Fibroblast of villous mesenchyme (primary cell): Measurements from ENCODE around the gene TNKS1BP1. TPM values are rescaled to one million over a fixed set of nuclear protein-coding genes. Genes with fewer than 3 reads are reported as not detected.

ENCODE experiments used
- DNase-seq: peaks from one replicate; pipeline ENCODE4 v3.0.0-alpha.2; 2010; ENCODE audit warnings: low read depth
- H3K4me3 ChIP-seq: 2 replicates; pipeline ENCODE4 v1.5.1; 2011; ENCODE audit warnings: low read depth, mild to moderate bottlenecking, low read length
- total RNA-seq: library from RNA; depleted of rRNA; stranded (reverse); fragments of >200 nt; gene quantifications from 2 replicates; pipeline ENCODE4 v1.2.3, GENCODE V29; 2012
- TF ChIP-seq, protein P1 (sequence below): IDR thresholded peaks from 2 replicates; pipeline ENCODE4 v1.5.1; 2012; ENCODE audit warnings: low read depth, mild to moderate bottlenecking, low read length; ENCODE audit not compliant: insufficient read depth

Gene TNKS1BP1
- total RNA-seq, 1 donor, result 69.5 TPM

DNA sequence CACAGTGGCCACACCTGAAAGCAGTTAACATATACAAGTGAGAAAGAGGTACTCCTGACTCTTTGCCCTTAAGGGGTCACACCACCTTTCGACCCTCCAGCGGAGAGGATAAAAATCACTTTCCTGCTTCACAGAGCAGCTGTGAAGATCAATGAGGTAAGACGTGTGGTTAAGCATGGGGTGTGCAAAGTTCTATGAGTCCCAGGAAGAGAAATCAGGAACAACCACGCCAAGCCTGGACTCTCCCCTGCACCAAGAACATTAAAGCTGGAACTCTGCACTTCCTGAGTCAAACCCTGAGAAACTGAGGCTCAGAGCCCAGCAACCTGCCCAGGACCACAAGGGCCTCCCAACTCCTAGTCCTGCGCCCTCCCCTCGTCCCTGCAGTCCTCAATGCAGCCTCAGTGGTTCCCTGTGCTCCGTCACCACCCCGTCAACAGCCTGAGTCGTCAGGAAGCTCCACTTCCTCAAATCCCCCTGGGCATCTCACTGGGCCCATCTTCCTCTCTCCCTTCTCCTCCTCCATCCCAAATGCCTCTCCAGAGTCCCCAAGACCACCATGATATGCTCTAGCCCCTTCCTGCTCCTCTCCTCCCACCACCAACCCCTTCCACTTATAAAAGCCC lies 17.7 kb downstream of the TNKS1BP1 start:
- TF ChIP-seq, protein P1, sequence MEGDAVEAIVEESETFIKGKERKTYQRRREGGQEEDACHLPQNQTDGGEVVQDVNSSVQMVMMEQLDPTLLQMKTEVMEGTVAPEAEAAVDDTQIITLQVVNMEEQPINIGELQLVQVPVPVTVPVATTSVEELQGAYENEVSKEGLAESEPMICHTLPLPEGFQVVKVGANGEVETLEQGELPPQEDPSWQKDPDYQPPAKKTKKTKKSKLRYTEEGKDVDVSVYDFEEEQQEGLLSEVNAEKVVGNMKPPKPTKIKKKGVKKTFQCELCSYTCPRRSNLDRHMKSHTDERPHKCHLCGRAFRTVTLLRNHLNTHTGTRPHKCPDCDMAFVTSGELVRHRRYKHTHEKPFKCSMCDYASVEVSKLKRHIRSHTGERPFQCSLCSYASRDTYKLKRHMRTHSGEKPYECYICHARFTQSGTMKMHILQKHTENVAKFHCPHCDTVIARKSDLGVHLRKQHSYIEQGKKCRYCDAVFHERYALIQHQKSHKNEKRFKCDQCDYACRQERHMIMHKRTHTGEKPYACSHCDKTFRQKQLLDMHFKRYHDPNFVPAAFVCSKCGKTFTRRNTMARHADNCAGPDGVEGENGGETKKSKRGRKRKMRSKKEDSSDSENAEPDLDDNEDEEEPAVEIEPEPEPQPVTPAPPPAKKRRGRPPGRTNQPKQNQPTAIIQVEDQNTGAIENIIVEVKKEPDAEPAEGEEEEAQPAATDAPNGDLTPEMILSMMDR, result no peak
- H3K4me3 ChIP-seq, result no peak overlapping the region
- no peak for DNase-seq

DNA sequence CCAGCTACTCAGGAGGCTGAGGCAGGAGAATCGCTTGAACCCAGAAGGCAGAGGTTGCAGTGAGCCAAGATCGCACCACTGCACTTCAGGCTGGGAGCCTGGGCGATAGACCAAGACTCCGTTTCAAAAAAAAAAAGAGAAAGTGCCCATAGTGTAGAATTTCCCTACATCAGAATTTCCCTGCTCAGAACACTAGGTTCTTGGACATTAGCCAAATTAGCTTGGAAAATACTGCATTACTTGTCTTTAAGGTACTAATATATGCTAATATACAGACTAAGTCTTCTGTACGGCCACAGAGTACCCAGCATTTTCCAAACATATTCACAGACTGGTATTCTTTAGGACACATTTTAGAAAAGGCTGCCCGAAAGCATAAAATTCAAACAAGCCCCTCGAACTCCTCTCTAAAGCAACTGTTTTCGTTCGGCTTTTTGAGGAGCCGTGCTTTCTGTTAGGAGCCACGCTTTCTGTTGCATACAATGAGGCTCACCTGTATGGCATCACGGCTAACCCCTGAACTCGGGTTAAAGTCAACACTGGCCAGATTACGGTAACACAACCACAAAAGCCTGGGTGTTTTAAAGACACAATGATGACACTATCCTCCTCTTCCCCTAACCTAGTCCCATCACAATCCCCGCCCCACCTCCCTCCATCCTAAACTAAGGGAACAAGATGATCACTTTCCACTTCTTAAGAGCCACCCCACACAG lies 18.4 kb downstream of the TNKS1BP1 start:
- DNase-seq, result no peak
- TF ChIP-seq, protein P1, result no peak
- no peak overlapping the region for H3K4me3 ChIP-seq

DNA sequence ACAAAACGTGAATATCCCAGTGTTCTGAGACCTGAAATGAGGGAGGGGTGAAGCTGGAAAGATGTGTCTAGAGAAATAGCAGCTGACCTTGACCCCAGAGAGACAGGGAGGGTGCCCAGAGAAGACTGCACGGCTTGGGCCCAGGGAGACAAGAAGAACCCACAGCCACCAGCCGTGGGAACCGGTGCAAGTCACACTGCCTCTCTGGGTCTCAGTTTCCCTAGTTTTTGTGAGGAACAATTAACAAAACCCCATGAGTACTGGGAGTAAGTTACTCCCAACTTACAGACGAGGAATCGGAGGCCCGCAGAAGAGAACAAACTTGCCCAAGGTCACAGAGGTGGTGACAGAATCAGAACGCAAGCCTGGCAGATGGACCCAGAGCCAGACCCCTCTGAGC lies 19.2 kb downstream of the TNKS1BP1 start:
- H3K4me3 ChIP-seq, result no peak overlapping the region
- DNase-seq, result no peak
- TF ChIP-seq, protein P1, result no peak

DNA sequence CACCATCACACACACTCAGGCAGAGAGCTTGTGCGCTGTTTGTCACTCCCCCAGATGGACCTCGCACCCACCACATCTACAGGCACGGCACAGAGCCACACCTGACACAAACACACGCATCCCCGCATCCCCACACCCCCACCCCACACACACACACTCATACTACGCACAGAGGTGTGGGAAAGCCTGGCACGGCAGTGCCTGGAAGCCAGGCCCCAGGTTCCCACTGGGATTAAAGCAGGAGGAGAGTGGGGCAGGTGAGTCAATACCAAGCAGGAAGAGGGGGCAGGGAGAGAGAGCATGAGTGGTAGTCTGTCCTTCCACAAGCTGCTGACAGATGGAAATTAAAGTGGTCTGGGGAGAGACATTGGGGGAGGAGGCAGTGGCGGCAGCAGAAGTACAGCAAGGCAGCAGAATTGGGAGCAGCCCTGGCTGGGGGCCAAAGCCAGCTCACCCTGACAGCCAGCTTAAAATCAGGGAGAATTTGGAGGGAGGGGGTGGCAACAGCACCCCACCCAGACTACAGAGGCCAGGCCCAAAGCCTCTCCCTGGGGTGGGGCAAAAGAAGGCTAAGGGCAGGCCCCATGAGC lies 20.7 kb downstream of the TNKS1BP1 start:
- no peak for DNase-seq
- TF ChIP-seq, protein P1, result no peak
- no peak overlapping the region for H3K4me3 ChIP-seq

DNA sequence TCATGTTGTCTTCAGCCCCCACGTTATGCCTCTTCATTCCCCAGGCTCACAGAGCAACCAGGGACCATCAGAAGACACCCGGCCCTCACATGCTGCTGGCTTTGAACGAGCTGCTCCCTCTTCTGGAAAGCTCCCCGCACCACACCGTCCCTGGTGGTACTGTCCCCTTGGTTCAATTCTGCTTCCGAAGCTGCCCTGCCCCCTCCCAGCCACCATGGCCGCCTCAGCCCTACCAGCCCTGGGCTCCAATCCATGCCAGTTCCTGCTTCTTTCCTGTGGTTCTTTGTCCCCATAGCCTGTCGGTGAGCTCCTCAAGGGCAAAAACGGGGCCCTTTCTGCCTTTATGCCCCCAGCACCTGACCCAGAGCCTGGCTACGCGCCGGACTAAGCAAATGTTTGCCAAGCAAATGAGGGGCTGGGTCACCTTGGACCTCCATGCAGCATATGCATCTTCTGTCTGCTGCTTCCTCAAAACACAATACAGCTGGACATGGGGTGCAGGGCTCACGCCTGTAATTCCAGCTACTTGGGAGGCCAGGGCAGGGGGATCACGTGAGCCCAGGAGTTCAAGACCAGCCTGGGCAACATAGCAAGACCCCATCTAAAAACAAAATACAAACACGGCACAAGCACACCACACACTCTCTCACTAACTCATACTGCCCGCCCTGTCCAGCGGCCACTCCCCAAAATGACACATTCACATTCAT lies 21.3 kb downstream of the TNKS1BP1 start:
- DNase-seq, result no peak
- no peak overlapping the region for H3K4me3 ChIP-seq
- TF ChIP-seq, protein P1, result no peak

DNA sequence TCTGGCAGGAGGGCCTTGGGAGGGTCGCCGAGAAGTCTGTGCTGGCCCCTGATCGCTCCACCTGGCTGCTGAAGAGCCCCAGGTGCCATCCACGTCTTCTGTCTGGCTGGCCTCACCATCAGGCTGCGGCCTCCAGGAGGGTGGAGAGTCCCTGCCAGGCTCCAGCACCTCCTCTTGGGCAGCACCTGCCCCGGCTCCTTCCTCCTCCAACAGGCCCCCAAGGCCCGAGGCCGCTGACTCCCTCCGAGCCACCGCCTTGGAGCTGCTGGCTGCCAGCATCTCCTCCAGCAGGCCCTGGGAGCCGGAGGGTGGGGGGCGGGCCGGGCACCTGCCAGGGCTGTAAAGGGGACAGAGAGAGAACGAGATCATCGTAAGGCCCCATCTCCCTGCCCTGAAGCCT lies 22.3 kb downstream of the TNKS1BP1 start:
- no peak for DNase-seq
- TF ChIP-seq, protein P1, result no peak
- H3K4me3 ChIP-seq, result no peak overlapping the region
